GM03348 (cell line): ENCODE data around the gene AGRP.
"Not testable (repeated sequence)": the region's sequence is repeated elsewhere in the genome, so short reads cannot be mapped to it uniquely, and the experiment has no call there.

Experiments
- DNase-seq: peaks from one replicate; pipeline ENCODE4 v3.0.0; 2012; ENCODE audit warnings: low spot score

The AGRP gene, protein sequence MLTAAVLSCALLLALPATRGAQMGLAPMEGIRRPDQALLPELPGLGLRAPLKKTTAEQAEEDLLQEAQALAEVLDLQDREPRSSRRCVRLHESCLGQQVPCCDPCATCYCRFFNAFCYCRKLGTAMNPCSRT

DNA sequence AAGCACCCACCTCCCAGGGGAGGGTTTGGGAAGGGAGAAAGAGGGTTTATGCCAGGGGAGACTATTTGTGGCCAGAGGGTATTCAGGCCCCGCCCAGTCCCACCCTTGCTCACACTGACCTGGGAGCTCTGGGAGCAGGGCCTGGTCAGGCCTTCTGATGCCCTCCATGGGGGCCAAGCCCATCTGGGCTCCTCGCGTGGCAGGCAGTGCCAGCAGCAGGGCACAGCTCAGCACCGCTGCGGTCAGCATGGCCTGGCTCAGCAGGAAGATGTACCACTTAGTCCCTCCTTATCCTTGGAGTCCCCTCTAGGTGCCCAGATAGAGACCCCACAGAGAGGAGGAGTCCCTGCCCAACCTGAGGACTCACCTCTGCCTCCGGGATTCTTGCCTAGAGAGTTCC lies at the start of gene AGRP:
AGRP (minus strand) TSS at position 398 of the 400 bp plus-strand sequence; CDS start at position 249, 149 bp downstream.
- no peak for DNase-seq

GRCh38 chr16:67531247-67531646 lies 47.9 kb upstream of the AGRP start:
- no peak for DNase-seq

GRCh38 chr16:67530013-67530939 lies 46.9 kb upstream of the AGRP start:
- peak; percentile 95 for DNase-seq

GRCh38 chr16:67529582-67530012 lies 46.2 kb upstream of the AGRP start:
- DNase-seq: no peak

GRCh38 chr16:67528870-67529581 lies 45.7 kb upstream of the AGRP start:
- DNase-seq: peak; percentile 73

- peak; percentile 94 for DNase-seq
Observed at GRCh38 chr16:67528222-67528869, 45.0 kb upstream of the AGRP start, which contains the start of gene RIPOR1. TSS of gene RIPOR1 (plus strand) at chr16:67528829. CDS start at chr16:67538447, 9,618 bp downstream.

GRCh38 chr16:67526149-67526791 lies 42.9 kb upstream of the AGRP start:
- no peak for DNase-seq

DNA sequence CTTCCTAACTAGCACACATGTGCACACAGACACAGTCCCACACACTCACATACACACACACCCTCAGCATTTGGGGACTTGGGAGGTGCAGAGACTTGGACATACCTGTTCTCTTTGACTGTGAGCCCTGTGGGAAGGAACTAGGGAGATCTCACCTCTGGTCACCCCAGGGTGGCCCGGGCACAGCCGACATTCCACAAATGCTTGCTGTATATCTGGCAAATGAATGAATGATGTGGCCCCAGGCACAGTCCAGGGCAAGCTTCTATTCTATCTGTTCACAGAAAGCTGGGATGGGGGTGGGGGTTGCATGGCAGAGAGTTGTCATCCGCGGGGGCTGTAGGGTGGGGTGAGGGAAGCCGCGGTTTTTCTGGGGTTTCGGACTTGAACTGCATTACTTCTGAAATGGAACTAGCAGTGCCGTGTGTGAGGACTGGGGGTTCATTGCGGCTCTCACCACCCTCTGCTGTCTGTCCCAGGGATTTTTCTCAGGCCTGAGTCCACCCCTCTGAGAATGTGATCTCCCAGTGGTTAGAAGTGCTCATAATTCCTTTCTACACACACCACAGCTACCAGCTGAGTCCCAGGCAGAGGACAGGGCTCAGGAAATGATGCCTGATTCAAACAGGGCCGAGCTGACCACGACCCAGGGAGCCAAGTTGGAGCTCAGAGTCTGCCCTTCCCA lies 42.0 kb upstream of the AGRP start:
- no peak for DNase-seq

DNA sequence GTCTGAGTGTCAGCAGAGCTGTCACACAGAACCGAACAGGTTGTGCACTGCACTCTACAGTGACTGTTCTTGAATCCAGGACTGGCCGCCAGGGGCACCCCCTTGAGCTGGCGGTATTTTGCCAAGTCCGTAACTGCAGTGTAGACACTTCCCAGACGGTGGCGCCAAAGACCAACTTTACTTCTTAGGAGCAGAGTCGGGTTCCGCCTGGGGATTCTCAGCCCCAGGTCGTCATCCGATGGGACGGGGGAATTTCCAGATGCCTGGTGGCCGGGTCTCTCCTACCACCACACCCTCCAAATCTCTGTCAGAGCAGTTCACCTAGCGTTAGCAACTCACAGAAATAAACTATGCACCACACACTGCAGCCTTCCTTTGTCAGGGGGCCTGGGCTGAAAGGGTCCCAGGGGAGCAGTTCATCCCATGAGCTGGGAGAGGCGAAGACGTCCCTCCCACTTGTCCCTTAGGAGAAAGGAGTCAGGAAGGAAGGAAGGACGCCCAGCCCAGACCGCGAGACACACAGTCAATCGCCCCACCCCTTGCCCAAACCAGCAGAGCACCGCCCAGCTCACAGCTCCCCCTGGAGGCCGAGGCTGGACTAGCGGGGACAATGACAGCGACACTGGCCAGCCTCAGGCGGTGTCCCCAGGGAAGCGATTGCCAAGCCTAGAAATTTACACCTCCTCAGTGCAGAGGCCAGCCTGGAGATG lies 37.9 kb upstream of the AGRP start:
- peak; percentile 94 for DNase-seq

GRCh38 chr16:67519242-67519641 lies 35.9 kb upstream of the AGRP start:
- DNase-seq: no peak

DNA sequence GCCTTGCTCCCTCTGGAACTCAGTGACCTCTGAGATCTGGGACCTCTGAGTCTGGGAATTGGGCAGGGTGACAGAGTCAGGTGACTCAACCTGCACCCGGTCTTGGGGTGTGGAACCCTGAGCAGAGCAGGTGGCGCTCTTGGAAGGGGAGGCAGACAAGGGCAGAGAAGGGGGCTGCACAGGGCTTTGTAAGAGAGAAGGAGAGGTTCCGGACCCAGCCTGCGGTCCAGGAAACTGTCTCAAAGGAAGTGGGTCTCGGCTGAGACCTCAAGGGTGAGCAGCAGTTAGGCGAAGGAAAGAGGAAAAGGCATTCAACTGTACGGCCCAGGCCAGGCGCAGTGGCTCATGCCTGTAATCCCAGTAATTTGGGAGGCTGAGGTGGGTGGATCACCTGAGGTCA lies 35.3 kb upstream of the AGRP start:
- DNase-seq: no peak

DNA sequence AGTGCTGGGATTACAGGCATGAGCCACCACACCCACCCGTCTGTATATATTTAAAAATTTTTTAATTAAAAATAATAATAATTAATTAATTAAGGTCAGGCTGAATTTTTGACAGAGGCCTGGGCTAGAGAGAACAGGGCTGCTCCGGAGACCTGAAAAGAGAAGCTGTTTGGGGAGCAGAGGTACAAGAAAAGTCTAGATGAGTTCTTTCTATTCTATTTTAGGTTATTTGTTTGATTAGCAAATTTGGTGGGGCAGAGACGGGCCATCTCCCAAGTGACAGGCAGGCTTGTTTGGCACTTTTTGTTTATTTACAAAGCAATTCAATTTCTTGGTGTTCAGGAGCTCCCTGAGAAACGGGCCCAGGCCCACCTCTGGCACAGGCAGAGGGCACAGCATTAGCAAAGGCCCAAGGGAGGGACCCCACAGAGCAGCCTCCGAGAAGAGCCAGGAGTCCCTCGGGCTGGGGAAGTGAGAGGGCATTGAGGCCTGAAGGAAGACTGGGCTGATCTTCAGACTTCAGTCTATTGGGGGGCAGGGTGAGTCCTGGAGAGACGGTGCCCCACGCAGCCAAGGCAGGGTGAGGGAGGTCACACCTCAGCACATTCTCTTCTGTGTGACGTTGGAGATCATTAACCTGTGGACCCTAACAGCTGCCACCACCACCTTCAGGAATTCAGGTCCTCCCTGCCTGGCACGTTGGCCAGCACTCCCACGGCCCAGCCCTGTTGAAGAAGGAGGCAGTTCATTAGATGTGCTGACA lies 34.5 kb upstream of the AGRP start:
- DNase-seq: no peak

- no peak for DNase-seq
Observed at GRCh38 chr16:67517155-67517445, 33.8 kb upstream of the AGRP start.

- peak; percentile 73 for DNase-seq
Observed at GRCh38 chr16:67516296-67517154, 33.2 kb upstream of the AGRP start.

GRCh38 chr16:67514382-67514828 lies 31.1 kb upstream of the AGRP start:
- DNase-seq: peak; percentile 67

GRCh38 chr16:67513892-67514291 lies 30.5 kb upstream of the AGRP start:
- not testable (repeated sequence) for DNase-seq

DNA sequence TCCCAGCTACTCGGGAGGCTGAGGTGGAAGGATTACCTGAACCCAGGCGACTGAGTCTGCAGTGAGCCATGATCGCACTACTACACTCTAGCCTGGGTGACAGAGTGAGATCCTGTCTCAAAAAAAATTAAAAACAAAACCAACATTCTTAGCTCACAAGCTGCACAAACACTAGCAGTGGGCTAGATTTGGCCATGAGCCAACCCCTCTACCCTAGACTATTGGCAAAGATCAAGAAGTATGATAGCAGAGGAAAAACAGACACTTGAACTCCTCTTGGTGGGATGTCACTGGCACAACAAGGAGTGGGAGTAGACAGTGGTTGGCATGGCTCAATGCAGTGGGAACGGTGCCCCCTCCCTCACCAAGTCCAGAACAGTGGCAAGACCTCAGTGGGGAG lies 25.7 kb upstream of the AGRP start:
- DNase-seq: no peak

DNA sequence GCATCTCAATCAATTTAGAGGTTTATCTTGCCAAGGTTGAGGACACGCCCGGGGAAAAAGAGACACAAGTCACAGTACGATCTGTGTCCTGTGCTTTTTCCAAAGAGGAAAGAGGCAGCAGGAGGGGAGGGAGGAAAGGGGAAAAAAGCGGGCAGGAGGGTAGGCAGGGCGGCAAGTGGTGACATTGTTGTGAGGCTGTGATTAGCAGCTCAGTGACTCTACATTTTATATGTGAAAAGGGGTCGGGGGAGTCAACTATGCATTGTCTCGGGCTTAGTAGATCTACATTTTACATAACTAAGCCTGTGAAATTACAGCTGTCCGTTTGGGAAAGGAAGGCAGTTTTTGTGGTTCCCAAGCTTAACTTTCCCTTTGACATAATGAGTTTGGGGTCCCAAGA lies 23.1 kb upstream of the AGRP start:
- no peak for DNase-seq
